ENCODE measurements around the gene CDH23.
A peak's percentile ranks its signal among the peaks of the same experiment; 100 is the strongest.

CDH23 gene

DNA sequence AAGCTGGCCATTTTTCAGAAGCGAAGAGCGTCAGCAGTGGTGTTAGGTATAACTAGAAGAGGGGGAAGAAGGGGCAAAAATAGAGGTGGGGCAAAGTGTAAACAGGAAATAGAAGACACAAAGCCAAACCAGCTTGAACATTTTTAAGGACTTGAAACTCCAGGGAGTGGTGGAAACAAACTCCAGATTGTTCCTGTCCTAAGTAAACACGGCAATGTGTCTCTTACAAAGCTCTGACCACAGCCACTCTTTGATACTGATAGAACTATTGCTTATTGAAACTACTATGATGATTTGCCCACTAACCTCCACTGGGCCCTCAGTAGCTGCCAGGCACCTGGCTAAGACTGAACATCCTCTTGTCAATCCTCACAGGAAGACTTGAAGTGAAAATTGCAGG lies 20.8 kb upstream of the CDH23 start:
- Mint-ChIP-seq H3K4me1 (ENCODE audit: low read depth) (peaks cover 91% of the 10 kb centered on the region), H3K4me3 (no peak overlapping the region), H3K9me3 (no peaks in the 10 kb centered on the region), H3K27ac (peak overlapping the region; percentile 91), H3K27me3 (no peaks in the 10 kb centered on the region), H3K36me3 (ENCODE audit: low read depth) (no peaks in the 10 kb centered on the region)
- intact Hi-C loops (cut with micrococcal nuclease), result loop anchor here (2.0 kb wide), 1 partner anchor 57 kb away; the partner anchor contains the start of gene SLC29A3

DNA sequence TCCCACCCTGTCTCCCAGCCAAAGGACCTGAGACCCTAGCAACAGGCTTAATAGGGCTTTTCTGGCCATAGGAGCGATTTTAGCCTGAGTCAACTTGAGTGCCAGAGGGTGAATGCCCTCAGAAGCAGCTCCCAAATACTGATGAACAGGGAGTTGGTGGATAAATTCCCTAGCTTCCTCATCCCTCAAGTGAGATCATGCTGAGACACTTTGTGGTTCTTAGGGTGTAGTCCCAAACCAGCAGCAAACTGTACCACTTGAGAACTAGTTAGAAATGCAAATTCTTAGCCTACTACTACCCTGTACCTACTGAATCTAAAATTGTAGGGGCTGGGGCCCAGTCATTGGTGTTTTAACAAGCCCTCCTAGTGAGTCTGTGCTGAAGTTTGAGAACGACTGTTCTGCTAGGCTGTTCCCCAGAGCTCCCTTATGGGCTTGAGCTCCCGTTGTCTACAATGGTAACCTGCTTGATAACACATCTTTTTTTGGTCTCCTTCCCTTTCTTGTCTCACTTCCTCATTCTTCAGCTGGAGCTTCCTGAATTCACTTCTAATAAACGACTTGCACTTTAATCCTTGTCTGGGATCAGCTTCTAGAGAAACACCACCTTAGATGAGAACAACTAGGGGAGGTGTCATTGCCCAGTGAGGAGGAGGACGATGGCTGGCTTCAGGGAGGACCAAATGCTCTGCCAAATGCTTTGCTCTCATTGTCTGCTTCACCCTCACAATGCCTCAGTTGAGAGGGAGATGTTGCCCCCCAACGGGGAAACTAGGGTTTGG lies 18.2 kb upstream of the CDH23 start:
- intact Hi-C loops (cut with micrococcal nuclease), result loop anchor here (2.0 kb wide), 1 partner anchor 14 kb away; no protein-coding TSS in a partner anchor
- peaks cover 77% of the 10 kb centered on the region for H3K4me1 Mint-ChIP-seq (ENCODE audit: low read depth)
- no peaks in the 10 kb centered on the region for H3K9me3 Mint-ChIP-seq
- H3K36me3 Mint-ChIP-seq (ENCODE audit: low read depth), result no peaks in the 10 kb centered on the region
- H3K27ac Mint-ChIP-seq, result peak overlapping the region; percentile 91
- no peaks in the 10 kb centered on the region for H3K27me3 Mint-ChIP-seq
- peak overlapping the region; percentile 17 for H3K4me3 Mint-ChIP-seq

- no peak overlapping the region for H3K4me3 Mint-ChIP-seq
- H3K27me3 Mint-ChIP-seq, result no peaks in the 10 kb centered on the region
- H3K27ac Mint-ChIP-seq, result peak overlapping the region; percentile 91
- H3K4me1 Mint-ChIP-seq (ENCODE audit: low read depth), result peaks cover 70% of the 10 kb centered on the region
- intact Hi-C loops (cut with micrococcal nuclease), result loop anchor here (2.0 kb wide), 1 partner anchor 14 kb away; no protein-coding TSS in a partner anchor
- no peaks in the 10 kb centered on the region for H3K36me3 Mint-ChIP-seq (ENCODE audit: low read depth)
- no peaks in the 10 kb centered on the region for H3K9me3 Mint-ChIP-seq
These were observed 17.5 kb upstream of the CDH23 start for GRCh38 chr10:71379118-71379766.

DNA sequence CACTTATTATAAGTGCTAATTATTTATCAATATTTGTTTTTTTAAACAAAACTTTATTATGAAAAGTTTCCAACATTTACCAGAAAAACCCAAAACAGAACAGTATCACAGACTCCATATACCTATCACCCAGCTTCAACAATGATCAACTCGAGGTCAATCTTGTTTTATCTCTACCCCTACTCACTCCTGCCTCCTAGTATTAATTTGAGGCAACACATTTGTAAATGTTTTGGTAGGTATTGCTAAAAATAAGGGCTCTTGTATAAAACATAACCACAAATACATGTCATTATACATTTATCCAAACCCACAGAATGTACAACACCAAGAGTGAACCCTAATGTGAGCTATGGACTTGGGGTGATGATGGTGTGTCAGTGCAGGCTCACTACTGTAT lies 15.9 kb upstream of the CDH23 start:
- peaks cover 56% of the 10 kb centered on the region for H3K4me1 Mint-ChIP-seq (ENCODE audit: low read depth)
- no peak overlapping the region for H3K4me3 Mint-ChIP-seq
- no peaks in the 10 kb centered on the region for H3K9me3 Mint-ChIP-seq
- peak overlapping the region; percentile 15 for H3K27ac Mint-ChIP-seq
- H3K36me3 Mint-ChIP-seq (ENCODE audit: low read depth), result no peaks in the 10 kb centered on the region
- intact Hi-C loops (cut with micrococcal nuclease), result loop anchor here (5.0 to 10.0 kb wide), 2 partner anchors 94 to 326 kb away; no protein-coding TSS in a partner anchor
- no peaks in the 10 kb centered on the region for H3K27me3 Mint-ChIP-seq

DNA sequence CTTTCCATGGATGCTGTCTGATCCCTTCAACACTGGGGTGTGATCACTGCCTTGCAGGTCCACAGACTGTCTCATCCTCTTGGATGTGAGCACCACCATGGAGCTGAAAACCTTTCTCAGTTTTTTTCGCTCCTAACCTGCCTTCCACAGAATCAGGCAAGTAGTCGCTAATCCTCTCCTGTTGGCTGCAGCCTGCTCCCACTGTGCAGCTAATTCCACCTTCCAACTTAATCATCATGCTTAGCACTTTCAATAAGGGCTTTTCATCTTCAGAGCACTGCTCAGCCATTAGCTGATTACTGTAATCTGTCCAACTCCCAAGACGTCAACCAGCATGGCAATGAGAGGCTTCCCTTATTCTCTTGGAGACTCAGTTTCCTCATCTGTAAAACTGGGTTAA lies 15.1 kb upstream of the CDH23 start:
- Mint-ChIP-seq H3K9me3 (no peaks in the 10 kb centered on the region), H3K27ac (peak overlapping the region; percentile 15), H3K4me3 (no peak overlapping the region), H3K4me1 (ENCODE audit: low read depth) (peaks cover 48% of the 10 kb centered on the region), H3K36me3 (ENCODE audit: low read depth) (no peaks in the 10 kb centered on the region), H3K27me3 (no peaks in the 10 kb centered on the region)
- intact Hi-C loops (cut with micrococcal nuclease), result loop anchor here (5.0 to 10.0 kb wide), 2 partner anchors 93 to 326 kb away; no protein-coding TSS in a partner anchor

- Mint-ChIP-seq H3K4me1 (ENCODE audit: low read depth) (peaks cover 44% of the 10 kb centered on the region), H3K27ac (peak overlapping the region; percentile 69), H3K9me3 (no peaks in the 10 kb centered on the region), H3K36me3 (ENCODE audit: low read depth) (no peaks in the 10 kb centered on the region), H3K27me3 (no peaks in the 10 kb centered on the region), H3K4me3 (no peak overlapping the region)
- intact Hi-C loops (cut with micrococcal nuclease), result loop anchor here (5.0 to 10.0 kb wide), 2 partner anchors 93 to 325 kb away; no protein-coding TSS in a partner anchor
These were observed 14.7 kb upstream of the CDH23 start for GRCh38 chr10:71382028-71382427.

GRCh38 chr10:71382757-71383156 lies 14.0 kb upstream of the CDH23 start:
- peak overlapping the region; percentile 69 for H3K27ac Mint-ChIP-seq
- peaks cover 37% of the 10 kb centered on the region for H3K4me1 Mint-ChIP-seq (ENCODE audit: low read depth)
- no peaks in the 10 kb centered on the region for H3K36me3 Mint-ChIP-seq (ENCODE audit: low read depth)
- no peaks in the 10 kb centered on the region for H3K9me3 Mint-ChIP-seq
- peaks cover under 1% of the 10 kb centered on the region for H3K27me3 Mint-ChIP-seq
- no peak overlapping the region for H3K4me3 Mint-ChIP-seq
- intact Hi-C loops (cut with micrococcal nuclease), result loop anchor here (5.0 to 10.0 kb wide), 2 partner anchors 92 to 325 kb away; no protein-coding TSS in a partner anchor

DNA sequence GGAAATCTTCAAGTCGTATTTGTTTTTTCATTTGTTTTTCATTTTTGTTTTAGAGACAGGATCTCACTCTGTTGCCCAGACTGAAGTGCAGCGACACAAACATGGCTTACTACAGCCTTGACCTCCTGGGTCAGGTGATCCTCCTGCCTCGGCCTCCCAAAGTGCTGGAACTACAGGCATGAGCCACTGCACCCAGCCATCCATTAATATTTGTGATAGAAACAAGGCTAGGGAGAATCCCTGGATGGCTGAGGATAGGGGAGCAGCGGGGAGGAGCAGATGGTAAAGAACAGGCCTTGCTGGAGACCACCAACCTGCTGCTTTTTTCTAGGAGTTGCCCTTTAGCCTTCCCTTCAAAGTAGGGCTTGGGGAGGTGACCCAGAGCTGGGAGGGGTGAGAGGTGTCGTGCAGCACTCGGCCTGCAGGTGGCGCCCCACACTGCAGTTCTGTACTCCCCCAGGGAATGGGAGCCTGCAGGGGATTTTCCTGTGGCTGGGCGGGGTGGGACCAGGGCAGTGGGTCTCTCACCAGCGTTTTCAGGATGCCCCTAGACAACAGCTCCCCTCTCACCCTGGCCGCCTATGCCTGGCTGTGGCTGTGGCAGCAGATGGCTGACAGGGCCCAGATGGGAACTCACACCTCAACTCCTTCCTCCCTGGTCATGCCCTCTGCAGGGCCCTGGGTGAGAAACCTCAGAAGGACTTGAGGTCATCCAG lies 12.6 kb upstream of the CDH23 start:
- peaks cover 23% of the 10 kb centered on the region for H3K4me1 Mint-ChIP-seq (ENCODE audit: low read depth)
- intact Hi-C loops (cut with micrococcal nuclease), result loop anchor here (2.0 to 10.0 kb wide), 3 partner anchors 91 to 323 kb away; no protein-coding TSS in a partner anchor
- H3K27me3 Mint-ChIP-seq, result peaks cover 2% of the 10 kb centered on the region
- H3K36me3 Mint-ChIP-seq (ENCODE audit: low read depth), result no peaks in the 10 kb centered on the region
- no peak overlapping the region for H3K4me3 Mint-ChIP-seq
- H3K9me3 Mint-ChIP-seq, result no peaks in the 10 kb centered on the region
- H3K27ac Mint-ChIP-seq, result peak overlapping the region; percentile 20

DNA sequence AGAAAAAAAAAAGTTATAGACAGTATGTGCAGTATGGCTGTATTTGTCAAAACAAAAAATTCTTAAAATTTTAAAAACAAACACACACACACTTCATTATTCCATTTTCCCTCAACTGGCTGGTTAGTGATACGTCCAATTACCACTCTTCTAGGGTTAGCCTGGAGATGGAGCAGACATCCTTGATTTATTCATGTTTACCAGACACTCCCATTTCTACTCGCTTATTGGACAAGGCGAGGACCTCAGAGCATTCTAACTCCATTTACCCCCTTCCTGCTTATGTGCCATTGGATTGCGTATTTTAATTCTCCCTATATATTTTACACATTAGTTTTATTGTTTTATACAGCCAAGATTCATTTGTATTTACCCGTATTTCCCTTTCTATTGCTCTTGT lies 8.5 kb upstream of the CDH23 start:
- H3K4me3 Mint-ChIP-seq, result no peak overlapping the region
- intact Hi-C loops (cut with micrococcal nuclease), result loop anchor here (10.0 kb wide), 1 partner anchor 87 kb away; no protein-coding TSS in a partner anchor
- no peaks in the 10 kb centered on the region for H3K9me3 Mint-ChIP-seq
- H3K27me3 Mint-ChIP-seq, result peaks cover 34% of the 10 kb centered on the region
- H3K36me3 Mint-ChIP-seq (ENCODE audit: low read depth), result no peaks in the 10 kb centered on the region
- H3K27ac Mint-ChIP-seq, result no peak overlapping the region
- H3K4me1 Mint-ChIP-seq (ENCODE audit: low read depth), result peaks cover 2% of the 10 kb centered on the region

GRCh38 chr10:71388583-71389310 lies 8.0 kb upstream of the CDH23 start:
- intact Hi-C loops (cut with micrococcal nuclease), result loop anchor here (10.0 kb wide), 1 partner anchor 86 kb away; no protein-coding TSS in a partner anchor
- Mint-ChIP-seq H3K27ac (no peak overlapping the region), H3K4me3 (no peak overlapping the region), H3K4me1 (ENCODE audit: low read depth) (no peaks in the 10 kb centered on the region), H3K36me3 (ENCODE audit: low read depth) (no peaks in the 10 kb centered on the region), H3K27me3 (peaks cover 40% of the 10 kb centered on the region), H3K9me3 (no peaks in the 10 kb centered on the region)

DNA sequence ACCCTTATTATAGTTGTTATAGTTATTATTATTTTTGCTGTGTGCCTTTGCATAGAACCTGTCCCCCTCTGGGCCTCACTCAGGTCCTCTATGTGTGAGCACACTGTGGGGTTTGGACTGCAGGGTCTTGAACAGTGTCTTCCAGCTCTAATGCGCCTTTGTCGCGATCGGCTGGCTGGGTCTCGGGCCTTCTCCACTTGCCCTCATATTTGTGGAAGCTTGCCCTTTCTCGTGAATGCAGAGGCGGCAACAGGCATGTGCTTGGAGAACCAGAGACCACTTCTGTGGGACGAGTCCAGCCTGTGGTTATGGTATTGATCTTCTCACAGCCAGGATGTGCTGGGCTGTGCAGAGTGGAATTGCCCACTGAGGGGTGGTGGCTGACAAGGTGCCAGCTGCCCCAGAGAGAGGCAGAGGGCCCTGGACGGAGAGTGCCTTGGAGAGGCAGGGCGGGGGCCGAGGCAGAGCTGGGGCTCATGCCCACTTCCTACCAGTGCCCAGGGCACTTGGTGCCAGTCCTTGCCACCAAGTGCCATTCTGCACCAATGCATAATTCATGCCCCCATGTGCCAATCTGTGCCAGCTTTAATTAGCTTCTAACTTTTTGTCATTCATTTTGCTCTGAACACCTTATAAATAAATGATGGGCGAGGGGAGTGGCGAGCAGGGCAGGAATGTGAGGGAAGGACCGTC lies 6.8 kb upstream of the CDH23 start:
- H3K4me3 Mint-ChIP-seq, result no peak overlapping the region
- no peaks in the 10 kb centered on the region for H3K9me3 Mint-ChIP-seq
- no peak overlapping the region for H3K27ac Mint-ChIP-seq
- intact Hi-C loops (cut with micrococcal nuclease), result loop anchor here (10.0 kb wide), 1 partner anchor 85 kb away; no protein-coding TSS in a partner anchor
- peaks cover 47% of the 10 kb centered on the region for H3K27me3 Mint-ChIP-seq
- no peaks in the 10 kb centered on the region for H3K4me1 Mint-ChIP-seq (ENCODE audit: low read depth)
- no peaks in the 10 kb centered on the region for H3K36me3 Mint-ChIP-seq (ENCODE audit: low read depth)

DNA sequence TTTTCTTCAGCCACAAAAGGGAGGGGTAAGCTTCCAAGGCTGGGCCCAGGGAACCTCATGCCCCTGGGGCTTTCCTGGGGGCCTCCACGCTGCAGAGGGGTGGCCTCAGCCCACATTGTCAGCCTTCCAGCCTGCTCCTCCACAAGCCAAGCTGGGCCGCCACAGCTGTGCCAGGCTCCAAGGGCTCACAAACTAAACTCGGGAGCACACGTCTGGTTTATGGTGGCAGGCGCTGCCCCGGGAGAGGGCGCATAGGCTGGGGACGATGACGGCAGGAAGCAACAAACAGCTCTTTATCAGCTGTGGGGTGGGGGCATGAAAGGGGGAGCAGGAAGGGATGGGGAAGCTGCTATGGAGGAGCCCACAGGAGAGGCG lies 6.3 kb upstream of the CDH23 start:
- Mint-ChIP-seq H3K27me3 (peaks cover 53% of the 10 kb centered on the region), H3K9me3 (no peaks in the 10 kb centered on the region), H3K4me3 (no peak overlapping the region), H3K27ac (no peak overlapping the region), H3K36me3 (ENCODE audit: low read depth) (no peaks in the 10 kb centered on the region), H3K4me1 (ENCODE audit: low read depth) (no peaks in the 10 kb centered on the region)
- intact Hi-C loops (cut with micrococcal nuclease), result no loop called here

All from dendritic cell treated with granulocyte-macrophage colony-stimulating factor and Interleukin-4, amounts not matched to agents 40 ng/mL and 50 ng/mL, for 4 days (primary cell).